Measurements from ENCODE around the gene BABAM2. TPM values are rescaled to one million over a fixed set of nuclear protein-coding genes. Genes with fewer than 3 reads are reported as not detected.

BABAM2 gene
- total RNA-seq, 1 donor from 2014 or later, result 41.0 TPM

- DNase-seq (ENCODE audit: extremely low spot score in 2 of 2), result no peak
- peaks cover 7% of the 10 kb centered on the region for H3K9me3 ChIP-seq
- no peak overlapping the region for H3K4me3 ChIP-seq
- no peak overlapping the region for H3K27ac ChIP-seq
- H3K27me3 ChIP-seq, result no peaks in the 10 kb centered on the region
- TF ChIP-seq POLR2A (IDR thresholded peaks at IDR 0.05) (no peak), POLR2AphosphoS5 (IDR thresholded peaks at IDR 0.05; ENCODE audit: insufficient read depth in 1 of 2, low read depth in 1 of 2) (no peak), CTCF (IDR thresholded peaks at IDR 0.05) (no peak)
- intact Hi-C loops (cut with DNase I), result no loop called here
- peaks cover 16% of the 10 kb centered on the region for H3K4me1 ChIP-seq
- no peaks in the 10 kb centered on the region for H3K36me3 ChIP-seq
Measured at GRCh38 chr2:28152585-28153280, 262.2 kb downstream of the BABAM2 start.

GRCh38 chr2:28153851-28154250 is 263.3 kb downstream of the BABAM2 start:
- H3K36me3 ChIP-seq, result no peaks in the 10 kb centered on the region
- no peak for DNase-seq (ENCODE audit: extremely low spot score in 2 of 2)
- H3K9me3 ChIP-seq, result peaks cover 7% of the 10 kb centered on the region
- intact Hi-C loops (cut with DNase I), result no loop called here
- no peaks in the 10 kb centered on the region for H3K27me3 ChIP-seq
- TF ChIP-seq CTCF (IDR thresholded peaks at IDR 0.05) (no peak), POLR2A (IDR thresholded peaks at IDR 0.05) (no peak), POLR2AphosphoS5 (IDR thresholded peaks at IDR 0.05; ENCODE audit: insufficient read depth in 1 of 2, low read depth in 1 of 2) (no peak)
- H3K27ac ChIP-seq, result no peak overlapping the region
- no peak overlapping the region for H3K4me3 ChIP-seq
- peaks cover 16% of the 10 kb centered on the region for H3K4me1 ChIP-seq

GRCh38 chr2:28155086-28155485 is 264.6 kb downstream of the BABAM2 start:
- H3K4me3 ChIP-seq, result no peak overlapping the region
- H3K4me1 ChIP-seq, result peaks cover 14% of the 10 kb centered on the region
- TF ChIP-seq POLR2AphosphoS5 (IDR thresholded peaks at IDR 0.05; ENCODE audit: insufficient read depth in 1 of 2, low read depth in 1 of 2) (no peak), POLR2A (IDR thresholded peaks at IDR 0.05) (no peak)
- H3K9me3 ChIP-seq, result peaks cover 7% of the 10 kb centered on the region
- no peak for DNase-seq (ENCODE audit: extremely low spot score in 2 of 2)
- H3K27me3 ChIP-seq, result no peaks in the 10 kb centered on the region
- no peak overlapping the region for H3K27ac ChIP-seq
- H3K36me3 ChIP-seq, result no peaks in the 10 kb centered on the region
- intact Hi-C loops (cut with DNase I), result no loop called here

- Histone ChIP-seq H3K27ac (no peak overlapping the region), H3K4me3 (no peak overlapping the region), H3K27me3 (no peaks in the 10 kb centered on the region), H3K9me3 (peaks cover 7% of the 10 kb centered on the region), H3K4me1 (peaks cover 10% of the 10 kb centered on the region), H3K36me3 (no peaks in the 10 kb centered on the region)
- intact Hi-C loops (cut with DNase I), result no loop called here
- no peak for DNase-seq (ENCODE audit: extremely low spot score in 2 of 2)
- TF ChIP-seq POLR2A (IDR thresholded peaks at IDR 0.05), result no peak
- peak in 1 of 3 experiments; percentile 25 for TF ChIP-seq CTCF (IDR thresholded peaks at IDR 0.05)
- TF ChIP-seq POLR2AphosphoS5 (IDR thresholded peaks at IDR 0.05; ENCODE audit: insufficient read depth in 1 of 2, low read depth in 1 of 2), result no peak
Measured at GRCh38 chr2:28155627-28156026, 265.1 kb downstream of the BABAM2 start.

GRCh38 chr2:28158791-28159190 is 268.3 kb downstream of the BABAM2 start:
- Histone ChIP-seq H3K27ac (no peak overlapping the region), H3K36me3 (no peaks in the 10 kb centered on the region), H3K27me3 (no peaks in the 10 kb centered on the region), H3K4me3 (no peak overlapping the region), H3K4me1 (peaks cover 34% of the 10 kb centered on the region), H3K9me3 (peaks cover 7% of the 10 kb centered on the region)
- TF ChIP-seq POLR2AphosphoS5 (IDR thresholded peaks at IDR 0.05; ENCODE audit: insufficient read depth in 1 of 2, low read depth in 1 of 2) (no peak), CTCF (IDR thresholded peaks at IDR 0.05) (no peak), POLR2A (IDR thresholded peaks at IDR 0.05) (no peak)
- intact Hi-C loops (cut with DNase I), result no loop called here
- no peak for DNase-seq (ENCODE audit: extremely low spot score in 2 of 2)

Measured in vagina (tissue), 2 donors.